GM10248 (cell line): Measurements from ENCODE around the gene BRF1.

ENCODE experiments used
- CTCF ChIA-PET: fragments of 300-600 bp; sonication (Branson Sonifier 250); formaldehyde crosslinking; extraction: SDS; loops from one replicate; lab custom pipeline; 2021; ENCODE audit warnings: antibody characterized with exemption; lab: Yijun Ruan, JAX
- POLR2A ChIA-PET: fragments of 350-650 bp; sonication (Branson Sonifier 250); formaldehyde crosslinking; extraction: SDS; loops from one replicate; lab custom pipeline; 2020; ENCODE audit warnings: antibody characterized with exemption; lab: Yijun Ruan, JAX
- DNase-seq: peaks from one replicate; pipeline ENCODE4 v3.0.0; 2012; ENCODE audit errors: extremely low spot score
- CTCF ChIP-seq: IDR thresholded peaks from 2 replicates; pipeline ENCODE4 v1.5.1; 2012; ENCODE audit warnings: mild to moderate bottlenecking, low read depth; ENCODE audit errors: extremely low read depth, missing control alignments, control extremely low read depth

BRF1 gene

DNA sequence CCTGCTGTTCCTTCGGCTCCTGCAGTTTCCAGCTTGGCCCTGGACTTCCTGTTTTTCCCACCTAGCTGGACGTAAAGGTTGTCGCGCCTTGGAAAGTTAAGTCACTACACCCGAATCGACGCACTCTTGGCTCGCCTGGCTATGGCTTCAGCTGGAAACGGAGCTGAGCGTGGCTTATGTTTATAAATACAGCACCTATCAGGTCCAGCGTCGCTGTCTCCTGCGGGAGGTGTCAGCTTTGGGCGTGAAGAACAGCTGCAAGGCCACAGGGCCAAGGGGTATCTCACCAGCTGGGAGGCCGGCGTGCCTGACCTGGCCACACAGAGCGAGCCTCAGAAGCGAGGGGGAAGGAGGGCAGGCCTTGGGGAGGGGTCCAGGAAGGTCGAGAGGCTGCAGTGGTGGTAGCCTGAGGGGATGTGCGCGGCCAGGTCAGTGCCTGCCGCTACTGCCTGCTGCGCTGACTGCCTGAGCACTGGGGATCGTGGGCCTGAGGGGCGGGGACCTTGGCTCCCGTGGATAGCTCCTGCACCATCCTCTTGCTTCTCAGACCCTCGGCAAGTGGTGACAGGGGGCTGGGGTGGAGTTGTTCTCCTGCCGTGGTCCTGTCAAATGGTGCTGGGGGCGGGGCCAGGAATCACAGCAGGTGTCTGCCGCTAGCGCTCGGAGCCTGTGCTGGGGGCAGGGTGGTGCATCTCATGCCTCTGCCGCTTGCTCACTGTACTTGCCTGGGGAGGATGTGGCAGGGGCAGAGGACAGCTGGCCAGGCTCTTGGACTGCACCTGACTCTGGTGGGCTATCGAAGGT is 26.3 kb upstream of the BRF1 start:
- ChIA-PET POLR2A (no interaction called here), CTCF (interaction anchor here (1.5 kb wide), 1 partner anchor 15 kb away, joined by 3 read pairs; no protein-coding TSS in a partner anchor)
- no peak for TF ChIP-seq CTCF
- DNase-seq: no peak

DNA sequence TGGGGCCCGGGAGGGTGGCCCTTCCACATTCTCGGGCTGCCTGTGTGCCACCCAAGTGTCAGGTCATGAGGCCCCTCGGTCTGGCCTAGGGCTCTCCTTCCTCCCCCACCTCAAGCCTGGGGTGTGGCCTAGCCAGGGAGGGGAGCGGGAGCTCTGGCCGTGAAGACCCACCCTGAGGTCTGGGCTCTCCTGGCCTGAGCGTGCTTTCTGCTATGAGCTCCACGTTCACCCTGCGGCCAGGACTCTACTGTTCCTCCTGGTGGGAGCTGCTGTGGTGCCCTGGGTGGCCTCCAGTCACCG is 25.7 kb upstream of the BRF1 start:
- CTCF ChIA-PET: interaction anchor here (1.0 to 1.5 kb wide), 2 partner anchors 15 to 25 kb away, joined by 3 read pairs; no protein-coding TSS in a partner anchor
- TF ChIP-seq CTCF: no peak
- POLR2A ChIA-PET: no interaction called here
- no peak for DNase-seq

DNA sequence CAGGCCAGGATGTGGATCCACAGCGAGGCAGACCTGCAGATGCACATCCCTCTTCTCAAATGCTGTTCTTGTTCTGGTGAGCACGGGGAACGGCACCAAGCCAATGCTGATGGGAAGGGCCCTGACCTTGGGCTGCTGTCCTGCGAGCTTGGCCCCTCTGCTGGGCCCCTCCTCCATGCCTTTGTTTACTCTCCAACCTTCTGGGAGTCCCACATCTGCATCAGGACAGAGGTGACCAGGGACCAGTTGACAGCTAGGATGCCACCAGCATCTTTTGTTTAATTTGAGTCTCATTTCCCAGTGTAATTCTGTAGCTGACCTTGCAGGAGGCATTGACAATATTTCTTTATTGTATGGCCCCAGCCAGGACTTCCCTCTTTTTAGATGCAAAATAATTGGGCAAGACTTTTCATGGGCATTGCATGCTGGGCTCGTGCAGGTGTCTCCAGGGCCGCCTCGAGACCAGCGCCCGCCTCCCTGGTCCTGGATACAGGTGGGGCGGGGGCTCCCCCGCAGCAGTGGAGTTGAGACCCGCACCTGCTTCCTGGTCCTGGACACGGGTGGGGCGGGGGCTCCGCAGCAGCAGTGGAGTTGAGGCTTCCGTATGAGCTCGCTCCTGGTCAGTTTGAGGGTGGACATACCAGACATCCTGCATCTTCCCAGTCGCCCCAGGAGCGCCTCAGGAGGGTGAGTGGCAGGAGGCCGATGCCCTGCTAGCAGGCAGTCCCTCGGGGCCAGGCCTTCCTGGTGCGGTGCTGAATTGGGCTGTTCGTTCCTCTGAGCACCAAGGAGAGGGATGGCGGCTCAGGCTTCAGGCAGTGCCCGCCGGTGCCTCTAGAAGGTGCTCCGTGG is 25.1 kb upstream of the BRF1 start:
- POLR2A ChIA-PET: interaction anchor here (0.6 kb wide), 1 partner anchor 25 kb away, joined by 3 read pairs; the partner anchor contains the start of gene BRF1
- TF ChIP-seq CTCF: no peak
- DNase-seq: no peak
- CTCF ChIA-PET: interaction anchor here (1.0 to 1.5 kb wide), 2 partner anchors 16 to 26 kb away, joined by 3 read pairs; no protein-coding TSS in a partner anchor

GRCh38 chr14:105325303-105325702 is 24.5 kb upstream of the BRF1 start:
- no peak for TF ChIP-seq CTCF
- no peak for DNase-seq
- ChIA-PET CTCF (no interaction called here), POLR2A (interaction anchor here (0.6 kb wide), 1 partner anchor 24 kb away, joined by 3 read pairs; the partner anchor contains the start of gene BRF1)

DNA sequence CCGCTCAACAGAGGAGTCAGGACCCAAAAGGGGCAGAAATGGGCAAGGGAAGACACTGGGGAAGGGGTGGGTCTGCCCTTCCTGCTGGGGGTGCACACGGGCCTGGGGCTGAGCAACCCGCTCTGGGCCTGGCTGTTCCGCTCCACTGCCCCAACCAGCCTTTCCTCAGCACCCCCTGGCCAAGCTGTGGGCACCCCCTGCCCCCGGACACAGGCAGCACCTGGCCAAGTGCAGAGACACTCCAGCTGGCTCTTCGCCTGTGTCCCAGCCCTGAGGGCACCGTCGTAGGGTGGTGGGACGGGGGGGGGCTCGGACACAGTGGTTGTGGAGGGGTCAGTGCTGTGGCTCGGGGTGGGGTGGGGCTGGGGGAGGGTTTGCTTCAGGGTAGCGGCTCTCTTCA is 24.1 kb upstream of the BRF1 start:
- ChIA-PET POLR2A (no interaction called here), CTCF (no interaction called here)
- DNase-seq: no peak
- TF ChIP-seq CTCF: no peak

DNA sequence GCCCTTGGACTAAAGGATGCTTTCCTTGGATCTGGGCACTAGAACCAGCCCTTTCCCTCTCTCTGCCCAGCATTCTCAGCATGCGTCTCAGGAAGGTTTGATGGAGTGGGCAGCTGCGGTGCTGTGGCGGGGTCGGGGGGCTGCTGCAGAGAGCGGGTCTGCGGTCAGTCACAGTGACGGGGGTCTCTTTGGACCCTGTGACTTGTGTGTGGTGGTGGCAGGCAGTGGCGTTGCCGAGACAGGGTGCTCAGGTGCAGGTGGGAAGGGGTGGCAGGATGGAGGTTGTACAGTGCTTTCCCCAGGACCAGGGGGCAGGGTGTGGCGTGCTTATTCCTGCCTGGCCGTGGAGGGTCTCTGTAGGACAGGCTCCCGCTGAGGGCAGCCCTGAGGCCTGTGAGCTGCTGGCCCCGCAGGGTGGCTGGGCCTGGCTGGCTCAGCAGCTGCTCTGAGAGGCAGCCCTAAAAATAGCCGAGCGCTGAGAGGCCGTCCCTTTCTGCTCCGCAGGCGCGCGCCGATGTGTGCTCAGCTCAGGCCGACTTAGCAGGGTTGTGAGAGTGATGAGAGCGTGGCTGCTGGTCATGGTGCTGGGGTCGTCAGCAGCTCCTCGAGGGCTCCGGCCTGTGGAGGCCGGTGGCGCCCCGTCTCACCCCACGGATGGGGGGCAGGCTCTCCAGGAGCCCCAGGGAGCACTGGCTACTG is 23.4 kb upstream of the BRF1 start:
- no peak for TF ChIP-seq CTCF
- DNase-seq: no peak
- POLR2A ChIA-PET: no interaction called here
- CTCF ChIA-PET: no interaction called here
